ENCODE data around the gene GRIP2. TPM values are rescaled to one million over a fixed set of nuclear protein-coding genes. Genes with fewer than 3 reads are reported as not detected.

The GRIP2 gene
- total RNA-seq, 2 donors from 2014 or later = 0.10 TPM; not detected in 1

GRCh38 chr3:14508966-14509795 lies 31.0 kb downstream of the GRIP2 start:
- DNase-seq (peak; percentile 49 to 63 (median 61)), ATAC-seq (peak; percentile 67)
- peak overlapping the region; percentile 66 for H3K27ac Mint-ChIP-seq
- H3K27me3 Mint-ChIP-seq = no peaks in the 10 kb centered on the region
- H3K36me3 Mint-ChIP-seq (ENCODE audit: low read depth) = peaks cover 2% of the 10 kb centered on the region
- H3K4me1 Mint-ChIP-seq = peaks cover 6% of the 10 kb centered on the region
- peak overlapping the region; percentile 31 for H3K4me3 Mint-ChIP-seq
- no peaks in the 10 kb centered on the region for H3K9me3 ChIP-seq (ENCODE audit: control insufficient read depth, low read length, poor library complexity, severe bottlenecking)

- DNase-seq = no peak
- H3K27ac Mint-ChIP-seq = no peak overlapping the region
These were observed 31.7 kb downstream of the GRIP2 start for GRCh38 chr3:14508505-14508819.

GRCh38 chr3:14507757-14508504 lies 32.2 kb downstream of the GRIP2 start:
- H3K27ac Mint-ChIP-seq = no peak overlapping the region
- peaks cover 2% of the 10 kb centered on the region for H3K36me3 Mint-ChIP-seq (ENCODE audit: low read depth)
- H3K9me3 ChIP-seq (ENCODE audit: control insufficient read depth, low read length, poor library complexity, severe bottlenecking) = no peaks in the 10 kb centered on the region
- H3K4me1 Mint-ChIP-seq = peaks cover 6% of the 10 kb centered on the region
- no peaks in the 10 kb centered on the region for H3K27me3 Mint-ChIP-seq
- H3K4me3 Mint-ChIP-seq = no peak overlapping the region
- no peak for ATAC-seq
- no peak for DNase-seq

More at GRCh38 chr3:14508505-14508819, 31.7 kb downstream of the GRIP2 start:
- Mint-ChIP-seq H3K36me3 (ENCODE audit: low read depth) (peaks cover 2% of the 10 kb centered on the region), H3K27me3 (no peaks in the 10 kb centered on the region), H3K4me3 (no peak overlapping the region), H3K4me1 (peaks cover 6% of the 10 kb centered on the region)
- no peaks in the 10 kb centered on the region for H3K9me3 ChIP-seq (ENCODE audit: control insufficient read depth, low read length, poor library complexity, severe bottlenecking)
- ATAC-seq = no peak

- peaks cover 2% of the 10 kb centered on the region for H3K36me3 Mint-ChIP-seq (ENCODE audit: low read depth)
- H3K9me3 ChIP-seq (ENCODE audit: control insufficient read depth, low read length, poor library complexity, severe bottlenecking) = peaks cover 2% of the 10 kb centered on the region
- no peak overlapping the region for H3K27ac Mint-ChIP-seq
- no peak overlapping the region for H3K4me3 Mint-ChIP-seq
- peaks cover 6% of the 10 kb centered on the region for H3K4me1 Mint-ChIP-seq
- no peaks in the 10 kb centered on the region for H3K27me3 Mint-ChIP-seq
- ATAC-seq = no peak
- no peak for DNase-seq
These were observed 32.8 kb downstream of the GRIP2 start for GRCh38 chr3:14507305-14507741.

GRCh38 chr3:14506626-14507304 lies 33.4 kb downstream of the GRIP2 start:
- no peak for DNase-seq
- Mint-ChIP-seq H3K27me3 (no peaks in the 10 kb centered on the region), H3K27ac (no peak overlapping the region), H3K4me3 (no peak overlapping the region), H3K36me3 (ENCODE audit: low read depth) (peaks cover 2% of the 10 kb centered on the region), H3K4me1 (peaks cover 6% of the 10 kb centered on the region)
- ATAC-seq = no peak
- peaks cover 2% of the 10 kb centered on the region for H3K9me3 ChIP-seq (ENCODE audit: control insufficient read depth, low read length, poor library complexity, severe bottlenecking)

GRCh38 chr3:14505803-14506500 lies 34.2 kb downstream of the GRIP2 start:
- Mint-ChIP-seq H3K4me1 (peaks cover 6% of the 10 kb centered on the region), H3K27me3 (no peaks in the 10 kb centered on the region), H3K27ac (no peak overlapping the region), H3K4me3 (no peak overlapping the region), H3K36me3 (ENCODE audit: low read depth) (peaks cover 2% of the 10 kb centered on the region)
- DNase-seq (no peak), ATAC-seq (no peak)
- peaks cover 2% of the 10 kb centered on the region for H3K9me3 ChIP-seq (ENCODE audit: control insufficient read depth, low read length, poor library complexity, severe bottlenecking)

GRCh38 chr3:14505001-14505802 lies 34.9 kb downstream of the GRIP2 start:
- Mint-ChIP-seq H3K4me3 (no peak overlapping the region), H3K27ac (no peak overlapping the region), H3K27me3 (no peaks in the 10 kb centered on the region), H3K36me3 (ENCODE audit: low read depth) (peaks cover 2% of the 10 kb centered on the region), H3K4me1 (peaks cover 6% of the 10 kb centered on the region)
- DNase-seq = peak in 1 of 3 donors; percentile 1
- no peak for ATAC-seq
- H3K9me3 ChIP-seq (ENCODE audit: control insufficient read depth, low read length, poor library complexity, severe bottlenecking) = peaks cover 2% of the 10 kb centered on the region

- Mint-ChIP-seq H3K36me3 (ENCODE audit: low read depth) (peaks cover 2% of the 10 kb centered on the region), H3K4me3 (no peak overlapping the region), H3K27me3 (no peaks in the 10 kb centered on the region), H3K4me1 (peaks cover 3% of the 10 kb centered on the region), H3K27ac (no peak overlapping the region)
- DNase-seq = no peak
- peaks cover 2% of the 10 kb centered on the region for H3K9me3 ChIP-seq (ENCODE audit: control insufficient read depth, low read length, poor library complexity, severe bottlenecking)
- ATAC-seq = no peak
These were observed 36.5 kb downstream of the GRIP2 start for GRCh38 chr3:14503706-14504065.

GRCh38 chr3:14503033-14503705 lies 37.0 kb downstream of the GRIP2 start:
- Mint-ChIP-seq H3K27ac (no peak overlapping the region), H3K4me3 (no peak overlapping the region), H3K4me1 (peaks cover 2% of the 10 kb centered on the region), H3K27me3 (no peaks in the 10 kb centered on the region), H3K36me3 (ENCODE audit: low read depth) (peaks cover 2% of the 10 kb centered on the region)
- DNase-seq (no peak), ATAC-seq (no peak)
- H3K9me3 ChIP-seq (ENCODE audit: control insufficient read depth, low read length, poor library complexity, severe bottlenecking) = peaks cover 2% of the 10 kb centered on the region

GRCh38 chr3:14502472-14502871 lies 37.7 kb downstream of the GRIP2 start:
- Mint-ChIP-seq H3K27ac (no peak overlapping the region), H3K4me3 (no peak overlapping the region), H3K4me1 (no peaks in the 10 kb centered on the region), H3K27me3 (peaks cover 3% of the 10 kb centered on the region), H3K36me3 (ENCODE audit: low read depth) (peaks cover 2% of the 10 kb centered on the region)
- no peak for DNase-seq
- peaks cover 2% of the 10 kb centered on the region for H3K9me3 ChIP-seq (ENCODE audit: control insufficient read depth, low read length, poor library complexity, severe bottlenecking)
- no peak for ATAC-seq

GRCh38 chr3:14497321-14497720 lies 42.8 kb downstream of the GRIP2 start:
- ATAC-seq (no peak), DNase-seq (no peak)
- Mint-ChIP-seq H3K27ac (no peak overlapping the region), H3K4me1 (no peaks in the 10 kb centered on the region), H3K4me3 (no peak overlapping the region), H3K36me3 (ENCODE audit: low read depth) (no peaks in the 10 kb centered on the region), H3K27me3 (peaks cover 8% of the 10 kb centered on the region)
- no peaks in the 10 kb centered on the region for H3K9me3 ChIP-seq (ENCODE audit: control insufficient read depth, low read length, poor library complexity, severe bottlenecking)

- no peaks in the 10 kb centered on the region for H3K9me3 ChIP-seq (ENCODE audit: control insufficient read depth, low read length, poor library complexity, severe bottlenecking)
- Mint-ChIP-seq H3K36me3 (ENCODE audit: low read depth) (no peaks in the 10 kb centered on the region), H3K27me3 (peaks cover 8% of the 10 kb centered on the region), H3K27ac (no peak overlapping the region), H3K4me1 (no peaks in the 10 kb centered on the region), H3K4me3 (no peak overlapping the region)
- DNase-seq = no peak
- ATAC-seq = no peak
These were observed 43.8 kb downstream of the GRIP2 start for GRCh38 chr3:14496351-14496750.

Measured in T-helper 17 cell (primary cell).